ENCODE results near the gene GSTO1.

GSTO1 gene

GRCh38 chr10:104251443-104251842 lies 3.2 kb upstream of the GSTO1 start:
- no peak for DNase-seq (ENCODE audit: low read depth)

GRCh38 chr10:104252368-104252767 lies 2.3 kb upstream of the GSTO1 start:
- no peak for DNase-seq (ENCODE audit: low read depth)

- DNase-seq (ENCODE audit: low read depth) = no peak
Measured at GRCh38 chr10:104253106-104253505, 1.6 kb upstream of the GSTO1 start.

- no peak for DNase-seq (ENCODE audit: low read depth)
Measured at GRCh38 chr10:104253606-104254410, 884 bp upstream of the GSTO1 start.

- DNase-seq (ENCODE audit: low read depth) = no peak
Measured at GRCh38 chr10:104255311-104255981, 754 bp downstream of the GSTO1 start.

- no peak for DNase-seq (ENCODE audit: low read depth)
Measured at GRCh38 chr10:104256335-104256961, 1.8 kb downstream of the GSTO1 start.

- no peak for DNase-seq (ENCODE audit: low read depth)
Measured at GRCh38 chr10:104257235-104257634, 2.5 kb downstream of the GSTO1 start.

GRCh38 chr10:104258209-104258608 lies 3.5 kb downstream of the GSTO1 start:
- DNase-seq (ENCODE audit: low read depth) = no peak

GRCh38 chr10:104259456-104259855 lies 4.8 kb downstream of the GSTO1 start:
- no peak for DNase-seq (ENCODE audit: low read depth)

GRCh38 chr10:104259999-104260774 lies 5.5 kb downstream of the GSTO1 start:
- DNase-seq (ENCODE audit: low read depth) = no peak

- DNase-seq (ENCODE audit: low read depth) = no peak
Measured at GRCh38 chr10:104260775-104261115, 6.1 kb downstream of the GSTO1 start.

GRCh38 chr10:104262055-104262454 lies 7.4 kb downstream of the GSTO1 start:
- no peak for DNase-seq (ENCODE audit: low read depth)

- no peak for DNase-seq (ENCODE audit: low read depth)
Measured at GRCh38 chr10:104264783-104265182, 10.1 kb downstream of the GSTO1 start.

GRCh38 chr10:104267721-104268404 lies 13.2 kb downstream of the GSTO1 start:
- DNase-seq (ENCODE audit: low read depth) = no peak

- no peak for DNase-seq (ENCODE audit: low read depth)
Measured at GRCh38 chr10:104268405-104268712, 13.7 kb downstream of the GSTO1 start.

- peak; percentile 97 for DNase-seq (ENCODE audit: low read depth)
Measured at GRCh38 chr10:104268713-104269645, 14.3 kb downstream of the GSTO1 start, which contains the start of gene GSTO2. GSTO2 (plus strand) TSS chr10:104269184; CDS start chr10:104274916, 5,732 bp downstream.

GRCh38 chr10:104273286-104273685 lies 18.6 kb downstream of the GSTO1 start:
- no peak for DNase-seq (ENCODE audit: low read depth)

- no peak for DNase-seq (ENCODE audit: low read depth)
Measured at GRCh38 chr10:104273899-104274575, 19.3 kb downstream of the GSTO1 start.

- DNase-seq (ENCODE audit: low read depth) = no peak
Measured at GRCh38 chr10:104274762-104275721, 20.4 kb downstream of the GSTO1 start.
